ENCODE data around the gene GTPBP4. TPM values are rescaled to one million over a fixed set of nuclear protein-coding genes. Genes with fewer than 3 reads are reported as not detected.

GTPBP4 gene
- total and polyA plus RNA-seq, 9 of the 15 experiments (the other 6 are each of a cell fraction or from before 2014, with no cell fraction given) = 79.0 to 155 (median 128) TPM

DNA sequence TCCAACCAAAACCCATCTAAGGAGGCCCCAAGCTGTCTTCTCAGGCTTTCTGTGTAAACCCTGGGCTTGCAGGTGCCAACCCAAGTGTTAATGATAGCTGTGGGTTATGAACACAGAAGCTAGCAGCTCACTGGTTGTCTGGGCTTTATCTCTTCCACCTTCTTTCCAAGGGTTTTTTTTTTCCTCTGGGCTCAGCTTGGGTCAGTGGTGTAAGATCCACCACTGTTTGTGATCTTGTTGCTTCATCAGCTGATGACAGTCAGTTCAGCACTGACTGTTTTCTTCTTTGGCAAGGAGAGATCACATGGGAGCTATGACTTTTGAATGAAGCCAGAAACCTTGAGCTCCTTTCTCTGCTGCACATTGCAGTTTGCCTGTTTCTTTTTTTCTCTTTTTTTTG, 4.6 kb downstream of the GTPBP4 start:
- no peak overlapping the region for H3K27ac ChIP-seq (ENCODE audit: extremely low read depth, low read depth, low read length)
- no peak overlapping the region for H2AFZ ChIP-seq (ENCODE audit: low read depth, low read length)
- no peaks in the 10 kb centered on the region for H3K9me3 ChIP-seq (replicated peaks; ENCODE audit: control insufficient read depth, insufficient read depth, low read depth, low read length)
- in situ Hi-C loops (cut with MboI) = no loop called here
- ChIA-PET POLR2A (interaction anchor here (0.6 to 1.7 kb wide), 3 partner anchors 10 to 100 kb away, joined by 3 to 8 read pairs (median 3); no protein-coding TSS in a partner anchor), CTCF (ENCODE audit: low intra/inter-chr PET ratio) (no interaction called here)
- FAIRE-seq (no peak), DNase-seq (ENCODE audit: extremely low read depth in 1 of 4, low spot score in 3 of 4) (no peak), ATAC-seq (no peak)
- H3K9ac ChIP-seq (ENCODE audit: insufficient read depth in 1 of 2, low read depth in 2 of 2, low read length in 2 of 2) = no peak overlapping the region
- no peaks in the 10 kb centered on the region for H3K9me1 ChIP-seq (ENCODE audit: control insufficient read depth, insufficient read depth, low read length)
- H3K79me2 ChIP-seq (ENCODE audit: control insufficient read depth, insufficient read depth, low read length) = peaks cover 75% of the 10 kb centered on the region
- intact Hi-C loops (cut with micrococcal nuclease) = no loop called here
- H3K4me1 ChIP-seq (replicated peaks in 1 of 2; ENCODE audit: control insufficient read depth in 2 of 2, insufficient read depth in 2 of 2, low read length in 2 of 2) = peaks cover 11% of the 10 kb centered on the region in 2 experiments; a peak in 4 of 5 replicates
- no peak for TF ChIP-seq ZBED1 (IDR thresholded peaks at IDR 0.05)
- no peak for TF ChIP-seq CCAR2 (IDR thresholded peaks at IDR 0.05; ENCODE audit: low read depth, low read length)
- TF ChIP-seq TBL1XR1 (IDR thresholded peaks at IDR 0.05; ENCODE audit: low read length in 2 of 2) = no peak
- TF ChIP-seq NCOA6 (IDR thresholded peaks at IDR 0.05) = no peak
- no peak for TF ChIP-seq SMAD4 (CRISPR knock-in tag; conservative IDR thresholded peaks at IDR 0.05)
- TF ChIP-seq TBP (optimal IDR thresholded peaks at IDR 0.05; ENCODE audit: low read depth, low read length) = no peak
- TF ChIP-seq CEBPG (CRISPR knock-in tag; IDR thresholded peaks at IDR 0.05) = no peak
- TF ChIP-seq CEBPG (tag; conservative IDR thresholded peaks at IDR 0.05 in 1 of 2, IDR thresholded peaks at IDR 0.05 in 1 of 2) = peak in 1 of 2 experiments; percentile 63; a peak in 1 of 4 replicates
- TF ChIP-seq, protein P1, sequence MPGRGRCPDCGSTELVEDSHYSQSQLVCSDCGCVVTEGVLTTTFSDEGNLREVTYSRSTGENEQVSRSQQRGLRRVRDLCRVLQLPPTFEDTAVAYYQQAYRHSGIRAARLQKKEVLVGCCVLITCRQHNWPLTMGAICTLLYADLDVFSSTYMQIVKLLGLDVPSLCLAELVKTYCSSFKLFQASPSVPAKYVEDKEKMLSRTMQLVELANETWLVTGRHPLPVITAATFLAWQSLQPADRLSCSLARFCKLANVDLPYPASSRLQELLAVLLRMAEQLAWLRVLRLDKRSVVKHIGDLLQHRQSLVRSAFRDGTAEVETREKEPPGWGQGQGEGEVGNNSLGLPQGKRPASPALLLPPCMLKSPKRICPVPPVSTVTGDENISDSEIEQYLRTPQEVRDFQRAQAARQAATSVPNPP (IDR thresholded peaks at IDR 0.05; ENCODE audit: borderline replicate concordance, insufficient read depth, insufficient read length) = no peak
- TF ChIP-seq CEBPB (tag; IDR thresholded peaks at IDR 0.05) = no peak
- no TSS peak for BruUV-seq (replicated peaks)
- no peaks in the 10 kb centered on the region for H3K27me3 ChIP-seq (ENCODE audit: control insufficient read depth in 2 of 2, insufficient read depth in 2 of 2, low read length in 2 of 2)
- H3K4me3 ChIP-seq = no peak overlapping the region
- no peak overlapping the region for H3K4me2 ChIP-seq (ENCODE audit: insufficient read depth, low read length)
- peaks cover 80% of the 10 kb centered on the region for H3K36me3 ChIP-seq (ENCODE audit: control insufficient read depth, insufficient read depth, low read length)
- peaks cover 22% of the 10 kb centered on the region for H4K20me1 ChIP-seq (replicated peaks; ENCODE audit: control insufficient read depth, insufficient read depth, low read length)

All from K562 (cell line).